GM08714 (cell line): ENCODE data around the gene SPEF2.
"Not testable (repeated sequence)": the region's sequence is repeated elsewhere in the genome, so short reads cannot be mapped to it uniquely, and the experiment has no call there.

Source experiments
- H3K4me3 ChIP-seq: fragments of 200-500 bp; sonication (Bioruptor generic); 2 replicates; pipeline ENCODE4 v1.5.1; 2014; ENCODE audit warnings: mild to moderate bottlenecking, low read length, inconsistent platforms
- ZNF274 ChIP-seq: IDR thresholded peaks from 2 replicates; pipeline ENCODE4 v1.6.1; 2012; ENCODE audit warnings: mild to moderate bottlenecking, low read depth, low read length

The SPEF2 gene

GRCh38 chr5:35671541-35672295 is 54.1 kb downstream of the SPEF2 start:
- no peak for TF ChIP-seq ZNF274
- H3K4me3 ChIP-seq = no peak overlapping the region

GRCh38 chr5:35672296-35672655 is 54.6 kb downstream of the SPEF2 start:
- H3K4me3 ChIP-seq = not testable (repeated sequence)

DNA sequence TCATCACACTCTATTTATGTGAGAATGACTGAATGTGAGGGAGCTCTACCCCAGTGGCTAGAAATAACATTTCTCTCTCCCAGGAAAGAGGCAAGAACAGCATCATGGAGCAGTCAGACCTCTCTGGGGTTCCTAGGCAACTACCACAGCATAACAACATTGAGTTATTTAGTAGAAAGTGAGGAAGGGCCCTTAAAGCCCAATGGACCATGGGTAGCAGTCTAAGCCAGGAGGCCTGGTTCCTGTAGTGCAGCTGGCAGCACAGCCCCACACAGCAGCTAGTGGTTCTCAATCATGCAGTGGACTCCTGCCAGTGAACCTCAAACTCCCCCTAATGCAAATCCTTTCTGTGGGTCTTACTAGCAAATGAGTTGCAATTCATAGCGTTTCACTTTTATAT is 55.3 kb downstream of the SPEF2 start:
- no peak overlapping the region for H3K4me3 ChIP-seq
- no peak for TF ChIP-seq ZNF274

- H3K4me3 ChIP-seq = no peak overlapping the region
- TF ChIP-seq ZNF274 = no peak
These were observed 56.4 kb downstream of the SPEF2 start for GRCh38 chr5:35674049-35674448.

DNA sequence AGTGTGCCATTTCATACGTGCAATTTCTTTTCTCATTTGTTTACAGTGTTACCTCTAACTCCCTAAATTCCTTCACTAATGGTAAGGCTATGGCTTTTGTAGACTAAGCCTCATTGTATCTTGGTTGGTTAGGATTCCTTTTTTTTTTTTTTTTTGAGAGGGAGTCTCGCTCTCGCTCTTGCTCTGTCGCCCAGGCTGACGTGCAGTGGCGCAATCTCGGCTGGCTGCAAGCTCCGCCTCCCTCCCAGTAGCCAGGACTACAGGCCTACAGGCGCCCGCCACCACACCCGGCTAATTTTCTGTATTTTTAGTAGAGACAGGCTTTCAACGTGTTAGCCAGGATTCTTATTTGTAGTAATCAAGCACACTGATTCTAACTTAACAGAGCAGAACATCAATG is 57.7 kb downstream of the SPEF2 start:
- H3K4me3 ChIP-seq = no peak overlapping the region
- TF ChIP-seq ZNF274 = no peak

DNA sequence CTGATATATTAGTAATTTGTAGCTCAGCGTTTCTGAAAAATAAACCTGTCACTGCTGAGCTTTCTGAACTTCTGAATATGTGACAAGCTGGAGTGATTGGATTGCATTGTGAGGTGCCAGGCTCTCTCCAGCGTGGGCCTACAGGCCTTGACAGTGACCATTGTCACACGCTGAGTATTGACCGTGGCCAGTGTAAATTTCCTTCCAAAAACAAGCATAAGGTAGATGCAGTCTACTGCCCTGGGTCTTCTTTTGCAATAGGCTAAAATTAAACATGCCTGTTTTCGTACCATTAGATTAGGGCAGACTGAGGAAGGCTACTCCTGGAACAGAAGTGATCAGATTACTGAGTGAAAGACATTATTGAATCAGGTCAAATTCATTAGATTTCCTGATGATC is 60.2 kb downstream of the SPEF2 start:
- TF ChIP-seq ZNF274 = no peak
- no peak overlapping the region for H3K4me3 ChIP-seq

GRCh38 chr5:35678661-35679060 is 61.0 kb downstream of the SPEF2 start:
- no peak overlapping the region for H3K4me3 ChIP-seq
- no peak for TF ChIP-seq ZNF274

GRCh38 chr5:35679357-35679756 is 61.7 kb downstream of the SPEF2 start:
- H3K4me3 ChIP-seq = no peak overlapping the region
- TF ChIP-seq ZNF274 = no peak

DNA sequence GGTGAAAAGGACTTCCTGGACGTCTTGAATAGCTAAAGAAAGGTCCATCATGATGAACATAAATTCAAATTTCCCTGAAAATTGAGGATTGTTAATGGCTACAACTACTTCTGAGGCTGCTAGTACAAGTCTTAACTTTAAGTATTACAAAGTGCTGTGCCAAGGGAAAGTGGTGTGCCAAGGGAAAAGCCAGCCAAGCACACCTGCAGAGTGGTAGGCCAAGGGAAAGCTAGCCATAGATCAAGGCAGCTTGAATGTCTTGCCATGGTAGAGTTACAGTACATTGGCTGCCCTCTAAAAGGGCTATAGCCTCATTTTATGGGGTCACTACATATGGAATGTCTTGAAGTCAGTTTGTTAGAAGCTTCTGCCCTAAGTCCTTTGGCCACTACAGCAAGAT is 64.2 kb downstream of the SPEF2 start:
- H3K4me3 ChIP-seq = no peak overlapping the region
- TF ChIP-seq ZNF274 = no peak

DNA sequence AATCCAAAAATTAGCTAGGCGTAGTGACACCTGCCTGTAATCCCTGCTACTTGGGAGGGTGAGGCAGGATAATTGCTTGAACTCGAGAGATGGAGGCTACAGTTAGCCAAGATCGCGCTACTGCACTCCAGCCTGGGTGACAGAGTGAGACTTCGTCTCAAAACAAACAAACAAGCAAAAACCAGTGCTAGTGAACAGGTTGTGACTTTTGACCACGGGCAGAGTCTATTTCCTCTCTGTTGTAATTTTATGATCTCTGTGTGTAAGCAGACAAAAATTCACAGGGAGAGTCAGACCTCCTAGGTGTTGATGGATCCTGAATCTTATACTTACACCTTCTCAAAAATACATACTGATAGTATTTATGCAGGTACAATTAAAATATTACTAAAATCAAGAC is 65.8 kb downstream of the SPEF2 start:
- no peak overlapping the region for H3K4me3 ChIP-seq
- no peak for TF ChIP-seq ZNF274

- TF ChIP-seq ZNF274 = no peak
- no peak overlapping the region for H3K4me3 ChIP-seq
These were observed 67.5 kb downstream of the SPEF2 start for GRCh38 chr5:35685161-35685560.

- no peak for TF ChIP-seq ZNF274
- no peak overlapping the region for H3K4me3 ChIP-seq
These were observed 70.3 kb downstream of the SPEF2 start for GRCh38 chr5:35687961-35688360.

GRCh38 chr5:35694481-35694880 is 76.8 kb downstream of the SPEF2 start:
- no peak overlapping the region for H3K4me3 ChIP-seq
- TF ChIP-seq ZNF274 = no peak

DNA sequence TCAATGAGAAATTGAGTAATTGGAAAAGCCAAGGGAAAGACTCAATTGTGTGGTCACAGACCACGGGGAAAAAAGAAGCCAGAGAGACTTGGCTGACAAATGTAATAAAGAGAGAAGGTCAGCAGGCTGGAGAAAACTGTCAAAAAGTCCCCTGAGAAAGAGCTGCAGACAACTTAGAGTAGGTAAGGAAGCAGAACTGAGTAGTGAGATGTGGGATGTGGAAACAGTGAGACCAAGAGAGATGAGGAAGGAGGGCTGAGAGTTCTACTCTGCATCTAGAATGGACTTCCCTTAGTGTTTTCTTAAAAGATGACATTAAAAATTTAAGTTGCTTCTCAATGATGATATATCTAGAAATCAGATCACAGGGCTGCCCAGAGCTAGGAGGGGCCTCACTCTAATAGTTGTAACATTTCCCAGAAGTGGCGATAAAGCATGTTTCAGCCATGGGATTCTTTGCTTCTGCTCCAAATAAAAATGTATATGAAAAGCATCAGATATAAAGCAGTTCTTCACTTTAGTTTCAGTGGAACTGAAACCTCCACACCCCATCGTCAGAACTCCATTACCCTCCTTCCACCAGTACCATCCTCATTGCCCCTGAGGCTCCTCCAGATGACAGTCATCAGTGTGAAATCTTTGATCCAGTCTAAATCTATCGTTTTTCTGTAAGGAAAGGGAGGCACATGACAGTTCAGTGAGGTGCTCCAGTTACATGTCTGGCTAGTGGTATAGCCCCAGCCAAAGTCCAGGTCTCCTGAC is 80.6 kb downstream of the SPEF2 start:
- TF ChIP-seq ZNF274 = no peak
- H3K4me3 ChIP-seq = no peak overlapping the region

- H3K4me3 ChIP-seq = no peak overlapping the region
- TF ChIP-seq ZNF274 = no peak
These were observed 90.0 kb downstream of the SPEF2 start for GRCh38 chr5:35707659-35708058.
